ENCODE measurements around the gene DNAH10.
A peak's percentile ranks its signal among the peaks of the same experiment; 100 is the strongest.

DNAH10 gene

GRCh38 chr12:123754041-123754772, 7.9 kb upstream of the DNAH10 start:
- H3K36me3 ChIP-seq: peaks cover 21 to 67% (median 49%) of the 10 kb centered on the region in 3 donors
- intact Hi-C loops (cut with DNase I; ENCODE audit: low total_unique reads): no loop called here
- no peak for DNase-seq
- H3K27ac ChIP-seq: peak overlapping the region in 1 of 2 donors; percentile 34
- peaks cover 0 to 44% (median 10%) of the 10 kb centered on the region in 4 donors for H3K4me1 ChIP-seq
- no peak for TF ChIP-seq CTCF (IDR thresholded peaks at IDR 0.05)
- no peaks in the 10 kb centered on the region for H3K9me3 ChIP-seq
- H3K4me3 ChIP-seq: no peak overlapping the region
- H3K27me3 ChIP-seq: no peaks in the 10 kb centered on the region

- TF ChIP-seq CTCF (IDR thresholded peaks at IDR 0.05): no peak
- peak overlapping the region; percentile 71 to 75 for H3K27ac ChIP-seq
- H3K4me1 ChIP-seq: peaks cover 0 to 57% (median 18%) of the 10 kb centered on the region in 4 donors
- peaks cover 0 to 42% (median 33%) of the 10 kb centered on the region in 3 donors for H3K36me3 ChIP-seq
- peak; percentile 91 to 95 for DNase-seq
- intact Hi-C loops (cut with DNase I; ENCODE audit: low total_unique reads): no loop called here
- no peaks in the 10 kb centered on the region for H3K9me3 ChIP-seq
- H3K27me3 ChIP-seq: peaks cover 0 to 14% of the 10 kb centered on the region in 2 donors
- no peak overlapping the region for H3K4me3 ChIP-seq
Measured at GRCh38 chr12:123757561-123757960, 4.5 kb upstream of the DNAH10 start.

GRCh38 chr12:123760267-123760938, 1.7 kb upstream of the DNAH10 start:
- H3K27me3 ChIP-seq: peaks cover 0 to 17% of the 10 kb centered on the region in 2 donors
- no peak for DNase-seq
- H3K27ac ChIP-seq: no peak overlapping the region
- H3K4me1 ChIP-seq: peaks cover 0 to 44% (median 20%) of the 10 kb centered on the region in 4 donors
- peaks cover 0 to 14% (median 6%) of the 10 kb centered on the region in 3 donors for H3K36me3 ChIP-seq
- no peaks in the 10 kb centered on the region for H3K9me3 ChIP-seq
- H3K4me3 ChIP-seq: no peak overlapping the region
- intact Hi-C loops (cut with DNase I; ENCODE audit: low total_unique reads): no loop called here
- no peak for TF ChIP-seq CTCF (IDR thresholded peaks at IDR 0.05)

- H3K27ac ChIP-seq: no peak overlapping the region
- H3K4me3 ChIP-seq: peak overlapping the region; percentile 29 to 50
- no peaks in the 10 kb centered on the region for H3K9me3 ChIP-seq
- intact Hi-C loops (cut with DNase I; ENCODE audit: low total_unique reads): no loop called here
- peaks cover 0 to 17% of the 10 kb centered on the region in 2 donors for H3K27me3 ChIP-seq
- peaks cover 0 to 26% (median 12%) of the 10 kb centered on the region in 4 donors for H3K4me1 ChIP-seq
- no peak for DNase-seq
- H3K36me3 ChIP-seq: peaks cover 0 to 8% (median 0%) of the 10 kb centered on the region in 3 donors
- TF ChIP-seq CTCF (IDR thresholded peaks at IDR 0.05): no peak
Measured at GRCh38 chr12:123762715-123763052, 583 bp downstream of the DNAH10 start.

GRCh38 chr12:123763093-123763492, 992 bp downstream of the DNAH10 start:
- H3K27me3 ChIP-seq: peaks cover 0 to 17% of the 10 kb centered on the region in 2 donors
- peaks cover 0 to 23% (median 10%) of the 10 kb centered on the region in 4 donors for H3K4me1 ChIP-seq
- peaks cover 0 to 8% (median 0%) of the 10 kb centered on the region in 3 donors for H3K36me3 ChIP-seq
- TF ChIP-seq CTCF (IDR thresholded peaks at IDR 0.05): no peak
- no peak overlapping the region for H3K27ac ChIP-seq
- DNase-seq: no peak
- no peaks in the 10 kb centered on the region for H3K9me3 ChIP-seq
- H3K4me3 ChIP-seq: no peak overlapping the region
- intact Hi-C loops (cut with DNase I; ENCODE audit: low total_unique reads): no loop called here
